H7 (cell line): Measurements from ENCODE around the gene SLC38A2. TPM values are rescaled to one million over a fixed set of nuclear protein-coding genes. Genes with fewer than 3 reads are reported as not detected.
"Not testable (repeated sequence)": the region's sequence is repeated elsewhere in the genome, so short reads cannot be mapped to it uniquely, and the experiment has no call there.

Experiments
- DNase-seq: peaks from one replicate; pipeline ENCODE4 v3.0.0; 2012
- H3K27me3 ChIP-seq: 2 replicates; pipeline ENCODE4 v1.6.0; 2011; ENCODE audit warnings: mild to moderate bottlenecking, low read length; ENCODE audit not compliant: control insufficient read depth, insufficient read depth
- H3K36me3 ChIP-seq: replicated peaks from 2 replicates; pipeline ENCODE4 v1.5.1; 2011; ENCODE audit warnings: low read length; ENCODE audit not compliant: control insufficient read depth, insufficient read depth
- H3K4me3 ChIP-seq: 2 replicates; pipeline ENCODE4 v1.5.1; 2011; ENCODE audit warnings: low read depth, mild to moderate bottlenecking, control low read depth, low read length, moderate library complexity; ENCODE audit not compliant: insufficient read depth
- total RNA-seq: library from RNA; depleted of rRNA; stranded (reverse); fragments of >200 nt; shearing (Covaris generic); gene quantifications from 2 replicates; pipeline ENCODE4 v1.2.3, GENCODE V29; 2014; rRNA removed

Gene SLC38A2
- total RNA-seq, 1 experiment from 2014 or later: 166 TPM

DNA sequence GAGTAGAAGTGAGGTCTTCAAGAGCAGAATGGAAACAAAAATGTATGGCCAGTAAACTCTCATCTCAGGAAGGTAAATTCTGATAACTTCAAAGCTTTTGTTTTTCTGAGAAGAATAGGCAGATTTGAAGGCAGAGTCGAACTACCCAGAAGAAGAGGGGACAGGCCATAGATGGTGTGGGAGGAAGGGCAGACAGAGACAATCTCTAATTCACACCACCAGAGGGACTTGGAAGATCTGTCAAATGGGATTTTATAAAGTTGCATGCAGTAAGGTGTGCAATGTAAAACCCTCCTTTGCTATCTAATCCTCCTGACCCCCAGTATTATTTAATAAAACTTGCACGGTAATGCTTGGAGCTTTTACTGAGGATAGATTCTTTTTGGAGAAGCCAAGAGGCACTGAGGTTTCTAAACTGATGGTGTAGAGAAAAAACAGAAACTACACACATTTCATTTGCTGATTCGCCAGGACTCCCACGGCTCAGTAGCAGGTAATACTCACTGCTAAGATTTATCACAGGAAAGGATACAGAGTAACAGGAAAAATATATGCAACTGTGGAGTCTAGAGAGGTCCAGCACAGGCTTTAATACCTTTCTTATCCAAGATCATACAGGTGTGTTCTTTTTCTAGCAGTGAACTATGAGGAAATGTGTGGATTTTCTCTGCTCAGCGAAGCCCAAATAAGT is 18.3 kb downstream of the SLC38A2 start:
- no peak for DNase-seq
- peaks cover 3% of the 10 kb centered on the region for H3K36me3 ChIP-seq
- no peaks in the 10 kb centered on the region for H3K27me3 ChIP-seq
- H3K4me3 ChIP-seq: no peak overlapping the region

DNA sequence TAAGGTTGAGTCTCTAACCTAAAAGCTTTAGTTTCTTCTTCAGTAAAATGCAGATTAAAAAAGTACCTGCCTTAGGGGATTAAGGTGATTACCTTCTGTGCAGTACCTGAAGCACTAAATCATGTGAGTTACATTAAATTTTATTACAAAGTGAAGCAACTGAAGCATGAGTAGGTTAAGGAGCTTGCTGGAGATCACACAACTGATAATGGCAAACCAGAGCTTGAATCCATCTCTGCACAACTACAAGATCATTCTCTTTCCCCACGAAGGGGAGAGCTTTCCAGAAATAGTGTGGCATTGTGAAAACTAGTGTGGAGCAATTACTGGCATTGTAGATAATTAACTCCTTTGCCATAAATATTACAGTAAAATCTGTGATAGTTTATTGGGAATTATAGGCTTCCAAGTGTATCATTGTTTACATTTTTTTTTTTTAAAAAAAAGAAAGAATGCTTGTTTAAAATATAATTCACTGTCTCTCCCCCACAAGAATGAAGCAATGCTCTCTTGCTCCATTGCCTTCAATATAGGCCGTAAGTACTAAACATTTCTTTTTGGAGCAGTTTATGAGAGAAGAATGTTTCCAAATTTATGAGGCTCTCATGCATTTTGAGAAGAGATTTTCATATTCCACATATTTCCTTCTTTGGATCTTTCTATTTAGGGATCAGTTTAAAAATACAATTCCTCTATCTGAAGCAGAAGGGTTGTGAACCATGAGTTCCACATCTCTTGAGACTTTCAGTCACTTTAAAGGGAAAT is 20.5 kb downstream of the SLC38A2 start:
- H3K27me3 ChIP-seq: no peaks in the 10 kb centered on the region
- no peaks in the 10 kb centered on the region for H3K36me3 ChIP-seq
- no peak overlapping the region for H3K4me3 ChIP-seq
- DNase-seq: no peak

DNA sequence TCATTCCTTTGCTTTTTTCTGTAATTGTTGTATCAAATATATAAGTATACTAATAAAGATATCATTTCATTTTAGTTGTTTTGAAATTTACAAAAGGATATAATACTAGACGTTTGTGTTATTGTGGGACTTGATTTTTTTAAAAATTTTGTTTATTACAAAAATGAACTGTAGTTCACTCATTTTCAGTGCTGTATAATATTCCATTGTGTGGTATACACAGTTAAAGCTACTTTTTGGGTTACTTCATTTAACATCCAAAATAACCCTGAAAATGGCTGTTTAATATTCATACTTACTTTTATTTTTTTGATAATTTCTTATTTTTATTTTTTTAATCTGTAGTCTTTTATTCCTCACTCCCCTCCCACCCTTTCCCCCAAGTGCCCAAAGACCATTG is 21.4 kb downstream of the SLC38A2 start:
- no peaks in the 10 kb centered on the region for H3K36me3 ChIP-seq
- DNase-seq: no peak
- H3K4me3 ChIP-seq: no peak overlapping the region
- no peaks in the 10 kb centered on the region for H3K27me3 ChIP-seq

DNA sequence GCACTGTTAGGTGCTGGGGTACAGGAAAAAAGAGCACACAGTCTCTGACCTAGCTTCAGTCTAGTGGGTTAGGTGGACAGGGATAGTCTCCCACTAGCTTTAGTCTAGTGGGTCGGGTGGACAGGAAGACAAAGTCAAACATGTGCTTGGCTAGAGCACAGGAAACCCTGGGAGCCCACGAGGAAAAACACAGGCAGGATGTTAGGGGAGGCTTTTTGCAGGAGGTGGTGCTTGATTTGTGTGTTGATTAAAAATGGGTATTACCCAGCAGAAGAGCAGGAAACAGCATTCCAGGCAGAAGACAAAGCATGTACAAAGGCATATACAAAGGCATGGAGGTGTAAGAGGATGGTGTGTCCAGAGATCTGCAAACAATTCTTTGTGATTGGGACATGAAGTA is 23.3 kb downstream of the SLC38A2 start:
- H3K4me3 ChIP-seq: no peak overlapping the region
- no peaks in the 10 kb centered on the region for H3K27me3 ChIP-seq
- DNase-seq: no peak
- no peaks in the 10 kb centered on the region for H3K36me3 ChIP-seq

DNA sequence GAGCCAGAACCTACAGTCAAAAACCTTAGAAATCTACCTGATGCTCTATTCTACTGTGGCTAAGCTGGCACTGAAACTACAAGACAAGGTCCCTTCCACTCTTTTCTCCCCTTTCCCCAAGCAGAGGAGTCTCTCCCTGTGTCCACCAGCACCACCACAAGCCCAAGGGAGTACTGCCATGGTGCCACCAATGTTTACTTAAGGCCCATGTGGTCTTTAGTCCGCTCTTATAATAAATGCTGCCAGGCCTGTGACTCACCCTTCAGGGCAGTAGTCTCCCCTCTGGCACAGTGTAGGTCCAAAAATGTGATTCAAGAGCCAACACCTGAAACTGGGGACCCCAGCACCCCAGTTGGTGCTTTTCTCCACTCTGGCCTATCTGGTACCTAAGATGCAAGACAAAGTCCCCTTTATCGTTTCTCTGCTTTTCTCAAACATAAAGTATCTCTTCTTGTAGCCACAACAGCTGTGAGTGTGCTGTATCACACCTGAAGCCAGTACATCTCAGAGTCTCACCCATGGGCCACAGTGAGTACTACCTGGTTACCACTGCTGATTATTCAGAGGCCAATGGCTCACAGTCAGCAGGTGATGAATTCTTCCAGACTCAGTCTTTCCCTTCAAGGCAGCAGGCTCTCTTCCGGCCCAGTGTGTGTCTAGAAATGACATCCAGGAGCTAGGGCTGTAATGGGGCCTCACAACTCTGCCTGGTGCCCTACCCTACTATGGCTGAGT is 29.3 kb downstream of the SLC38A2 start:
- H3K4me3 ChIP-seq: no peak overlapping the region
- no peaks in the 10 kb centered on the region for H3K36me3 ChIP-seq
- DNase-seq: no peak
- no peaks in the 10 kb centered on the region for H3K27me3 ChIP-seq

DNA sequence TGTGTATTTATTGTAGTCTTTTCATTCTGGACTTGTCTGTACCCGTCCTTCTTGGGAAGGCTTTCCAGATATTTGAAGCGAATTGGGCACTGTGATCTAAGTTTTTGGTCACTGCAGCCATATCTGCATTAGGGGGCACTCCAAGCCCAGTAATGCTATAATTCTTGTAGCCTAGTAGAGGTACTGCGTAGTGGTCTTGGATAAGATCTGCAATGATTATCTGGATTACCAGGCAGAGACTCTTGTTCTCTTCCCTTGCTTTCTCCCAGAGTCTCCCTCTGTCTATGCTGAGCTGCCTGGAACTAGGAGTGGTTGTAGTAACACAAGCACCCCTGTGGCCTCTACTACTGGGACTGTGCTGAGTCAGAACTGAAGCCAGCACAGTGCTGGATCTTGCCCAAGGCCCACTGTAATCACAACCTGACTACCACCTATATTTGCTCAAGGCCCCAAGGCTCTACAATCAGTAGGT is 30.0 kb downstream of the SLC38A2 start:
- DNase-seq: no peak
- H3K4me3 ChIP-seq: no peak overlapping the region
- no peaks in the 10 kb centered on the region for H3K36me3 ChIP-seq
- H3K27me3 ChIP-seq: no peaks in the 10 kb centered on the region

DNA sequence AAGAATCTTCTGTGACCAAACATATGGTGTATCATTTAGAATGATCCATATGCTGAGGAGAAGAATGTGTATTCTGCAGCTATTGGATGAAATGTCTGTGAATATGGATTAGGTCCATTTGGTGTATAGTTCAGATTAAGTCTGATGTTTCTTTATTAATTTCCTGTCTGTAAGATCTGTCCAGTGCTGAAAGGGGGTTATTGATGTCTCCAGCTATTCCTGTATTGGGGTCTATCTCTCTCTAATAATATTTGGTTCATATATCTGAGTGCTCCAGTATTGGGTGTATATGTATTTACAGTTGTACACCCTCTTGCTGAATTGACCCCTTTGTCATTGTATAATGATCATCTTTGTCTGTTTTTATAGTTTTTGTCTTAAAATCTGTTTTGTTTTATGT is 33.5 kb downstream of the SLC38A2 start:
- DNase-seq: no peak
- Histone ChIP-seq H3K36me3 (no peaks in the 10 kb centered on the region), H3K27me3 (no peaks in the 10 kb centered on the region), H3K4me3 (no peak overlapping the region)

DNA sequence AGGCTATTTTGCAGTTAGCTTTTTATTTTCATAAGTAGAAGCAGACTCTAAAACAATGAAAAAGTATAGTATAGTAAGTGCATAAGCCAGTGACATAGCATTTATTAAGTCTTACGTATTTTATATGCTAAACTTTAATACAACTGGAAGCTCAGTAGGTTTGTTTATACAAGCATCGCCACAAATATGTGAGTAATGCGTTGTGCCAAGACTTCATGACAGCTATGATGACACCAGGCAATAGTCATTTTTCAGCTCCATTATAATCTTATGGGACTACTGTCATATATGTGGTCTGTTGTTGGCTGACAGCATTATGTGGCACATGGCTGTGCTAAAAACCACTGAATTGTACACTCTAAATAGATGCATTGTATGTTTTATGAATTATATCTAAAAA is 40.3 kb downstream of the SLC38A2 start:
- no peak for DNase-seq
- Histone ChIP-seq H3K36me3 (no peaks in the 10 kb centered on the region; the same call in 1 of the 2 replicates), H3K27me3 (no peaks in the 10 kb centered on the region), H3K4me3 (no peak overlapping the region)

DNA sequence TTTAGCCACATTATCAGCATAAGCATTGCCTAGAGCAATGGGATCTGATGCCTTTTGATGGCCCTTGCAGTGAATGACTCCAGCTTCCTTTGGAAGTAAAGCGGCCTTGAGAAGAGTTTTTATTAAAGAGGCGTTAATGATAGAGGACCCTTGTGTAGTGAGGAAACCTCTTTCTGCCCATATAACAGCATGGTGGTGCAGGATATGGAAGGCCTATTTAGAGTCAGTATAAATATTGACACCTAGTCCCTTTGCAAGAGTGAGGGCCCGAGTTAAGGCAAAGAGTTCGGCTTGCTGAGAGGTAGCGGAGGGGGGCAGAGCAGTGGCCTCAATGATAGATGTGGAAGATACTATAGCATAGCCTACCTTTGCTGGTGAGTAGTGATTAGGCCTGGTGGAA is 47.5 kb downstream of the SLC38A2 start:
- H3K27me3 ChIP-seq, H3K36me3 ChIP-seq, DNase-seq, H3K4me3 ChIP-seq: not testable (repeated sequence)

DNA sequence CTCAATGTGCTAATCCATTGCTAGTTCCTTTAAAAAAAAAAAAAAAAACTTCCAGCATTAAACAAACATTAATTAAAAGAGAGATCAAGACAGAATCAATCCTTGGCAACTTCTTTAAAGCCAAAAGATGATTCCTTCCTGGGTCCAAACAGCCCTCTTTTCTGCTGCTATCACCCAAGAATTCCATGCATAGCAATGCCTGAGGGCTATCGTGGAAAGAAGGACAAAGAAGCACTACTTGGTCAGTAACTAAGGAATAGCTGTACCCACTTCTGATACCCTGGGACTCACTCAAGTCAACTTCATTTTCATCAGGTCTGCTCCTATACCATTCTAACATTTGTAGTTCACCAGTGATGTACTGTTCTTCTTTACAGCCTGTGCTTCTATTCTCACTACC is 51.8 kb downstream of the SLC38A2 start:
- Histone ChIP-seq H3K4me3 (no peak overlapping the region), H3K27me3 (no peaks in the 10 kb centered on the region), H3K36me3 (no peaks in the 10 kb centered on the region)
- DNase-seq: no peak

DNA sequence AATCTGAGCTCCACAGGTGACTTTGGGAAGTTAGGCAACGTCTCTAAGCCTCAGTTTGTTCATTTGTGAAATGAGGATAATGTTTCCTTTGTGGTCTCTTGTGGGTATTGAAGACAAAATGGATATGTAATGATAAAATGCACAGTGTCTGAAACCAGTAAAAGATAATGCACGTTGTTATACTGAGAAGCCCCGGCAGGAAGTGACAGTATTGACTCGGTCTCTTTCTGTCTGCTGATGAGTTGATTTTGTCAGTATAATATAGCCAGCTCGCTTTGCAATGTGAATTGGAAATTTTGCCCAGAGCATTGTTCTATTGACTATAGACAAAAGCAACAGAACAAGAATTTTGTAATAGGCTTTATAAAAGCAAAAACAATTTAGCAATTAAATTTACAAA is 54.5 kb downstream of the SLC38A2 start:
- no peak overlapping the region for H3K4me3 ChIP-seq
- no peaks in the 10 kb centered on the region for H3K36me3 ChIP-seq
- no peak for DNase-seq
- H3K27me3 ChIP-seq: no peaks in the 10 kb centered on the region

Other genes starting within 250 kb of the SLC38A2 start
- 95.8 and 108 TPM in 2 replicates for gene SLC38A1, start 103.7 kb downstream of the SLC38A2 start, total RNA-seq